Adrenal gland (tissue), 12 donors: ENCODE measurements around the gene KLF4. TPM values are rescaled to one million over a fixed set of nuclear protein-coding genes. Genes with fewer than 3 reads are reported as not detected.

Experiments used
- DNase-seq, 7 donors: peaks; one replicate each; pipeline ENCODE4 v3.0.0-alpha.2; 2019 to 2020
- H3K27ac ChIP-seq, 5 donors: fragments of 200-600 bp; sonication (generic) in 4 of 5; 1 replicate in 3 of 5; 2 replicates in 2 of 5; pipeline versions ENCODE4 v1.5.1 to v1.8.0; 2016 to 2020; ENCODE audit warnings: mild to moderate bottlenecking in 1 of 5
- H3K27me3 ChIP-seq: fragments of 200-600 bp; 2 replicates; pipeline ENCODE4 v1.8.0; 2021
- H3K36me3 ChIP-seq, 2 donors: fragments of 200-600 bp; replicated peaks in 1 of 2; 1 replicate in 1 of 2; 2 replicates in 1 of 2; pipeline versions ENCODE4 v1.5.1 to v1.8.0; 2018 to 2022
- H3K4me1 ChIP-seq, 2 donors: fragments of 200-600 bp; replicated peaks in 1 of 2; 1 replicate in 1 of 2; 2 replicates in 1 of 2; pipeline versions ENCODE4 v1.5.1 to v1.8.0; 2018 to 2021
- H3K4me3 ChIP-seq, 4 donors: fragments of 200-600 bp; sonication (generic) in 3 of 4; one replicate each; pipeline ENCODE4 v1.5.1; 2016 to 2018
- H3K9me3 ChIP-seq, 3 donors: fragments of 200-600 bp; sonication (generic) in 1 of 3; replicated peaks in 1 of 3; 1 replicate in 2 of 3; 2 replicates in 1 of 3; pipeline versions ENCODE4 v1.5.1 to v1.8.0; 2016 to 2021
- POLR2A ChIP-seq, 2 donors: fragments of 450-650 bp; IDR thresholded peaks; one replicate each; pipeline ENCODE4 v1.6.1; 2017; ENCODE audit warnings: antibody characterized with exemption in 2 of 2, mild to moderate bottlenecking in 2 of 2, moderate library complexity in 1 of 2
- WGBS, 4 donors: extraction: QIAGEN DNeasy Blood & Tissue Kit in 2 of 4; methylation state at CpG; one replicate each; pipeline versions ENCODE4 v1.1.5 to v1.1.7; 2013 to 2017; 5-methylcytosine and 5-hydroxymethylcytosine counted together
- intact Hi-C, 2 donors: fragments of 100-400 bp; cut with DNase I; formaldehyde crosslinking; loops; one replicate each; pipeline versions ENCODE4 v1.14.1 to v1.15.0; 2022 to 2023
- polyA plus RNA-seq, 3 donors: library from polyadenylated mRNA; stranded (reverse); fragments of 200-250 nt in 2 of 3; fragments of 350-450 nt in 1 of 3; fragmentation: Illumina TruSeq in 1 of 3; extraction: RNeasy Lipid Tissue Mini Kit (QIAGEN cat#74804) in 1 of 3; gene quantifications; one replicate each; pipeline ENCODE4 v1.2.3, GENCODE V29; 2013 to 2014
- total RNA-seq, 9 donors: library from RNA; depleted of rRNA in 4 of 9; stranded (reverse); fragments of >200 nt in 4 of 9; fragments of 120-200 nt in 1 of 9; fragmentation: NEBNext Ultra II Directional in 1 of 9; extraction: Animal tissue kit (Norgen Biotek cat#: 25700) in 1 of 9; gene quantifications; one replicate each; pipeline versions ENCODE4 v1.1.0 to v1.2.4, GENCODE V29; 2013 to 2023
- TF ChIP-seq, protein P1 (sequence below), 6 experiments: fragments of 450-650 bp in 4 of 6; fragments of 200-600 bp in 2 of 6; sonication (generic) in 1 of 6; IDR thresholded peaks; 1 replicate in 5 of 6; 2 replicates in 1 of 6; pipeline versions ENCODE4 v1.5.1 to v1.8.0; 2016 to 2021; ENCODE audit warnings: antibody characterized with exemption in 6 of 6, mild to moderate bottlenecking in 2 of 6, moderate library complexity in 1 of 6
- donor health status: healthy with polysubstance abuse.
- donor health status: Bipolar disorder and iron deficiency.
- donor health status: DM: yes; HTN: yes; CAD: no.
- donor health status: DM: no; HTN: no; CAD: no.
- donor health status: DM: no; HTN: no; CAD: no.
- donor health status: DM: yes; HTN: yes; CAD: no.

The KLF4 gene
- total and polyA plus RNA-seq, 12 donors, result 3.3 to 58.3 (median 14.8) TPM

DNA sequence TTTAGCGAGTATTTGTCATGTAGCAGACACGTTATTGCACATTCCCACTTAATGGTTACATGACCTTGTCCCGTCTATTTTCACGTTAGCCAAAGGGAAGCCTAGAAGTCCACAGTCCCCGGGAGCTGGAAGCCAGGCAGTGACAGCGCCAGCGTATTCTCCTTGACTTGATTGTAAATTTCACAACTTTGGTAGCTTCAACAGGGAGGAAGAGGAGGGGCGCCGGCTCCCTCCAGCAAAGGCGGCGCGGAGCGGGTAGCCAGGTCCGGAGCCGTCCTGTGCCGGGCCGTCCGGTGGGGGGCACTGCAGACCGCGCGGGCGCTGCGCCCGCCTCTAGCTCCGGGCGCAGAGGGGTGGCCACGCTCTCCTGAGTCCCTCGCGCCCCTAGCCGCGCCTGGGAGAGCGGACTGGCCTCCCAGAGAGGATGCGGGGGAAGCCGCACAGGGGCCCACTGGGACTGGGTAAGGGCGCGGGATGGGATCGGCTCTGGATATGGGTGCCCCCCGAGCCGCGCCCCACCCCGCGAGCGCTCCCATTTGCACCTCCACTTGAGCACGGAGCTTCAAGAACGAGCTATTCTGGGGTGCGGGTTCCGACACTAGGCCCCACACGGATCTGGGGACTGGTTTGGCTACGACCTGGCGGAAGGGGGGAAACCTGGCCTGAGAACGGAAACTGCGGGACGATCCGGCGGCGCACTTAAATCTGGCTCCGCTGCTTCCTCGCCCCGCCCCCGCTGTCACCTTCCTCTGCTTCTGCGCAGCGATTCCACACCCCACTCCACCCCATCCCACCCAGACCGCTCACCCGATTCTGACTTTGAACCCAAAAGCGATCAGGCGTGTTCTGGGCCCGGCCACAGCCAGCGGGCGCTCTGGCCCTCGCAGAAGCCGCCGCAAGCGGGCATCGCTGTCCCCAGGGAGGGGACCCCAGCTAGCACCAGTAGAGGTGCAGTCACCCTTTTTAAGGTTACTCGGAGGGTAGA, 23.8 kb downstream of the KLF4 start:
- WGBS, 4 donors, result 7 to 25% (median 7%) methylated on average over 26 to 75 of the region's 75 CpGs
- Histone ChIP-seq H3K27ac (no peak overlapping the region), H3K4me3 (peak overlapping the region in 3 of 4 donors; percentile 33 to 60 (median 40)), H3K36me3 (no peaks in the 10 kb centered on the region), H3K9me3 (no peaks in the 10 kb centered on the region), H3K4me1 (peaks cover 10 to 13% of the 10 kb centered on the region in 2 donors), H3K27me3 (peaks cover 6% of the 10 kb centered on the region)
- DNase-seq, result peak; percentile 43 to 74 (median 68)
- intact Hi-C loops, result loop anchor here (5.0 kb wide), 2 partner anchors 1097 to 1102 kb away; no protein-coding TSS in a partner anchor
- TF ChIP-seq POLR2A (IDR thresholded peaks at IDR 0.05), result no peak
- TF ChIP-seq, protein P1, sequence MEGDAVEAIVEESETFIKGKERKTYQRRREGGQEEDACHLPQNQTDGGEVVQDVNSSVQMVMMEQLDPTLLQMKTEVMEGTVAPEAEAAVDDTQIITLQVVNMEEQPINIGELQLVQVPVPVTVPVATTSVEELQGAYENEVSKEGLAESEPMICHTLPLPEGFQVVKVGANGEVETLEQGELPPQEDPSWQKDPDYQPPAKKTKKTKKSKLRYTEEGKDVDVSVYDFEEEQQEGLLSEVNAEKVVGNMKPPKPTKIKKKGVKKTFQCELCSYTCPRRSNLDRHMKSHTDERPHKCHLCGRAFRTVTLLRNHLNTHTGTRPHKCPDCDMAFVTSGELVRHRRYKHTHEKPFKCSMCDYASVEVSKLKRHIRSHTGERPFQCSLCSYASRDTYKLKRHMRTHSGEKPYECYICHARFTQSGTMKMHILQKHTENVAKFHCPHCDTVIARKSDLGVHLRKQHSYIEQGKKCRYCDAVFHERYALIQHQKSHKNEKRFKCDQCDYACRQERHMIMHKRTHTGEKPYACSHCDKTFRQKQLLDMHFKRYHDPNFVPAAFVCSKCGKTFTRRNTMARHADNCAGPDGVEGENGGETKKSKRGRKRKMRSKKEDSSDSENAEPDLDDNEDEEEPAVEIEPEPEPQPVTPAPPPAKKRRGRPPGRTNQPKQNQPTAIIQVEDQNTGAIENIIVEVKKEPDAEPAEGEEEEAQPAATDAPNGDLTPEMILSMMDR (IDR thresholded peaks at IDR 0.05), result peak; percentile 42 to 92 (median 70)

DNA sequence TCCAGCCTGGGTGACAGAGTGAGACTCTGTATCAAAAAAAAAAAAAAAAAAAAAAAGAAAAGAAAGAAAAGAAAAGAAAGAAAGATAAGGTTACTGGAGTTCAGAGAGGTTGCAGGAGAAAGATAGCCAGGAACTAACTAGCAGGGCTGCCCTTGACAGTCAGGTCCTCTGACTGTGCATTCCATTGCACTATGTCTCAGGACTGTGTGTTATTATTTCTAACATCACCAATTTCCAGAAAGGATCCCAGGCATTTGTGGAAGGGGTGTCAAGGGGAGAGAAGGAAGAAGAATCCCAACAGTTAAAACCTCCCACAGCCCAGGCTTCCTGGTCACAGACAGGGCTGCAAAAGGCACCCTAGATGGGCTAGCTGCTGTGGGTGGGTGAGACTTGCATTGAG, 25.1 kb downstream of the KLF4 start:
- Histone ChIP-seq H3K27ac (no peak overlapping the region), H3K36me3 (no peaks in the 10 kb centered on the region), H3K4me1 (peaks cover 10 to 13% of the 10 kb centered on the region in 2 donors), H3K4me3 (no peak overlapping the region), H3K9me3 (no peaks in the 10 kb centered on the region), H3K27me3 (peaks cover 6% of the 10 kb centered on the region)
- no peak for TF ChIP-seq POLR2A (IDR thresholded peaks at IDR 0.05)
- TF ChIP-seq, protein P1 (IDR thresholded peaks at IDR 0.05), result no peak
- intact Hi-C loops, result no loop called here
- DNase-seq, result no peak

GRCh38 chr9:107462691-107463090, 26.9 kb downstream of the KLF4 start:
- TF ChIP-seq, protein P1 (IDR thresholded peaks at IDR 0.05), result no peak
- TF ChIP-seq POLR2A (IDR thresholded peaks at IDR 0.05), result no peak
- intact Hi-C loops, result no loop called here
- H3K4me1 ChIP-seq, result peaks cover 10 to 13% of the 10 kb centered on the region in 2 donors
- H3K36me3 ChIP-seq, result no peaks in the 10 kb centered on the region
- H3K27ac ChIP-seq, result no peak overlapping the region
- H3K27me3 ChIP-seq, result peaks cover 6% of the 10 kb centered on the region
- no peaks in the 10 kb centered on the region for H3K9me3 ChIP-seq
- DNase-seq, result no peak
- WGBS, 4 donors, result 55 to 70% (median 58%) methylated on average over 4 of the region's 4 CpGs
- H3K4me3 ChIP-seq, result no peak overlapping the region

GRCh38 chr9:107460153-107461023, 29.2 kb downstream of the KLF4 start:
- no peak overlapping the region for H3K4me3 ChIP-seq
- no peaks in the 10 kb centered on the region for H3K9me3 ChIP-seq
- no peaks in the 10 kb centered on the region for H3K36me3 ChIP-seq
- TF ChIP-seq, protein P1 (IDR thresholded peaks at IDR 0.05), result no peak
- no peak for TF ChIP-seq POLR2A (IDR thresholded peaks at IDR 0.05)
- 80 to 91% (median 81%) methylated on average over 5 to 6 of the region's 6 CpGs for WGBS, 4 donors
- peaks cover 4% of the 10 kb centered on the region in 2 donors for H3K4me1 ChIP-seq
- no peak for DNase-seq
- H3K27ac ChIP-seq, result no peak overlapping the region
- intact Hi-C loops, result no loop called here
- peaks cover 6% of the 10 kb centered on the region for H3K27me3 ChIP-seq
